H9 (cell line): ENCODE measurements around the gene EEF1A1. TPM values are rescaled to one million over a fixed set of nuclear protein-coding genes. Genes with fewer than 3 reads are reported as not detected.

Experiments
- DNase-seq: peaks from one replicate; pipeline ENCODE4 v3.0.0-alpha.2; 2017
- H2AFZ ChIP-seq: one replicate; pipeline ENCODE4 v1.6.1; 2013; ENCODE audit warnings: mild to moderate bottlenecking, low read length, control low read depth, moderate library complexity
- H2AK5ac ChIP-seq: 2 replicates; pipeline ENCODE4 v1.6.1; 2013; ENCODE audit warnings: low read length, control low read depth, mixed read lengths; ENCODE audit not compliant: insufficient read length
- H2BK120ac ChIP-seq: one replicate; pipeline ENCODE4 v1.6.1; 2013; ENCODE audit warnings: low read depth, mild to moderate bottlenecking, low read length, control low read depth, inconsistent platforms; ENCODE audit not compliant: poor library complexity, severe bottlenecking
- H2BK12ac ChIP-seq: 2 replicates; pipeline ENCODE4 v1.6.1; 2013; ENCODE audit warnings: low read length, control low read depth, mixed read lengths, low read depth; ENCODE audit not compliant: insufficient read length
- H2BK15ac ChIP-seq: 2 replicates; pipeline ENCODE4 v1.6.1; 2013; ENCODE audit warnings: low read depth, low read length, control low read depth
- H2BK20ac ChIP-seq: one replicate; pipeline ENCODE4 v1.6.1; 2013; ENCODE audit warnings: low read depth, mild to moderate bottlenecking, low read length, control low read depth, inconsistent platforms; ENCODE audit not compliant: poor library complexity, severe bottlenecking
- H2BK5ac ChIP-seq: 2 replicates; pipeline ENCODE4 v1.6.1; 2013; ENCODE audit warnings: low read length, control low read depth, mixed read lengths; ENCODE audit not compliant: insufficient read length
- H3K14ac ChIP-seq: 2 replicates; pipeline ENCODE4 v1.6.1; 2013; ENCODE audit warnings: low read length, control low read depth; ENCODE audit not compliant: insufficient read depth
- H3K18ac ChIP-seq: 2 replicates; pipeline ENCODE4 v1.6.1; 2013; ENCODE audit warnings: low read depth, mild to moderate bottlenecking, mixed read lengths, low read length, control low read depth; ENCODE audit not compliant: insufficient read length
- H3K23ac ChIP-seq: 2 replicates; pipeline ENCODE4 v1.6.1; 2013; ENCODE audit warnings: low read length, control low read depth, mixed read lengths, low read depth; ENCODE audit not compliant: insufficient read length
- H3K23me2 ChIP-seq: 2 replicates; pipeline ENCODE4 v1.6.1; 2013; ENCODE audit warnings: low read depth, mild to moderate bottlenecking, mixed read lengths, low read length, control low read depth; ENCODE audit not compliant: insufficient read length, poor library complexity, severe bottlenecking
- H3K27ac ChIP-seq: 2 replicates; pipeline ENCODE4 v1.5.1; 2013; ENCODE audit warnings: low read length, control low read depth, mixed read lengths, low read depth; ENCODE audit not compliant: insufficient read length
- H3K27me3 ChIP-seq: 2 replicates; pipeline ENCODE4 v1.6.1; 2013; ENCODE audit warnings: low read length, control low read depth, inconsistent platforms; ENCODE audit not compliant: insufficient read depth
- H3K4ac ChIP-seq: 2 replicates; pipeline ENCODE4 v1.6.1; 2013; ENCODE audit warnings: low read depth, mild to moderate bottlenecking, control low read depth, inconsistent platforms, low read length, moderate library complexity
- H3K4me1 ChIP-seq: 2 replicates; pipeline ENCODE4 v1.6.1; 2013; ENCODE audit warnings: low read length, control low read depth, inconsistent platforms; ENCODE audit not compliant: insufficient read depth
- H3K4me2 ChIP-seq: 2 replicates; pipeline ENCODE4 v1.6.1; 2013; ENCODE audit warnings: low read length, control low read depth, mixed read lengths; ENCODE audit not compliant: insufficient read length, insufficient read depth
- H3K56ac ChIP-seq: 2 replicates; pipeline ENCODE4 v1.6.1; 2013; ENCODE audit warnings: low read depth, mild to moderate bottlenecking, mixed read lengths, low read length, control low read depth; ENCODE audit not compliant: insufficient read length
- H3K79me1 ChIP-seq: 2 replicates; pipeline ENCODE4 v1.6.1; 2013; ENCODE audit warnings: low read depth, mild to moderate bottlenecking, moderate library complexity, low read length, control low read depth, inconsistent platforms; ENCODE audit not compliant: insufficient read depth, poor library complexity, severe bottlenecking
- H3K79me2 ChIP-seq: 2 replicates; pipeline ENCODE4 v1.6.1; 2013; ENCODE audit warnings: low read length, control low read depth, inconsistent platforms; ENCODE audit not compliant: insufficient read depth
- H3K9ac ChIP-seq: 2 replicates; pipeline ENCODE4 v1.6.1; 2013; ENCODE audit warnings: low read length, control low read depth, mixed read lengths; ENCODE audit not compliant: insufficient read length; ENCODE audit errors: extremely low read depth
- H3K9me3 ChIP-seq: one replicate; pipeline ENCODE4 v1.6.1; 2013; ENCODE audit warnings: low read depth, low read length, inconsistent platforms; ENCODE audit not compliant: control insufficient read depth
- H3T11ph ChIP-seq: one replicate; pipeline ENCODE4 v1.6.1; 2013; ENCODE audit warnings: mild to moderate bottlenecking, low read length, control low read depth, inconsistent platforms
- H4K20me1 ChIP-seq: one replicate; pipeline ENCODE4 v1.6.1; 2013; ENCODE audit not compliant: control insufficient read depth, insufficient read length, insufficient read depth
- H4K5ac ChIP-seq: 2 replicates; pipeline ENCODE4 v1.6.1; 2013; ENCODE audit warnings: low read depth, mild to moderate bottlenecking, mixed read lengths, low read length, control low read depth; ENCODE audit not compliant: insufficient read length
- H4K8ac ChIP-seq: replicated peaks from 2 replicates; pipeline ENCODE4 v1.6.1; 2013; ENCODE audit warnings: low read length, control low read depth, mixed read lengths, low read depth; ENCODE audit not compliant: insufficient read length
- H4K91ac ChIP-seq: 2 replicates; pipeline ENCODE4 v1.6.1; 2013; ENCODE audit warnings: low read depth, mild to moderate bottlenecking, moderate library complexity, mixed read lengths, low read length, control low read depth; ENCODE audit not compliant: insufficient read length
- H3K27ac Mint-ChIP-seq, 3 experiments: 2 replicates in 2 of 3; 3 replicates in 1 of 3; pipeline ENCODE4 v1.8.0; 2020 to 2021; ENCODE audit warnings: mixed read lengths in 3 of 3, mild to moderate bottlenecking in 1 of 3, moderate library complexity in 1 of 3
- H3K27me3 Mint-ChIP-seq: 2 replicates; pipeline ENCODE4 v1.8.0; 2021; ENCODE audit warnings: low read depth, mild to moderate bottlenecking, moderate library complexity, mixed read lengths
- H3K36me3 Mint-ChIP-seq, 3 experiments: 2 replicates in 2 of 3; 3 replicates in 1 of 3; pipeline ENCODE4 v1.8.0; 2020 to 2021; ENCODE audit warnings: low read depth in 3 of 3, mixed read lengths in 3 of 3; ENCODE audit not compliant: insufficient read depth in 1 of 3
- H3K4me1 Mint-ChIP-seq, 2 experiments: 2 replicates each; pipeline ENCODE4 v1.8.0; 2020; ENCODE audit warnings: mixed read lengths in 2 of 2
- H3K4me3 Mint-ChIP-seq, 2 experiments: 2 replicates in 1 of 2; 3 replicates in 1 of 2; pipeline ENCODE4 v1.8.0; 2020 to 2021; ENCODE audit warnings: mild to moderate bottlenecking in 2 of 2, mixed read lengths in 2 of 2, moderate library complexity in 1 of 2
- H3K9me3 Mint-ChIP-seq, 2 experiments: 2 replicates in 1 of 2; 3 replicates in 1 of 2; pipeline ENCODE4 v1.8.0; 2020; ENCODE audit warnings: mild to moderate bottlenecking in 2 of 2, mixed read lengths in 2 of 2, moderate library complexity in 1 of 2
- total RNA-seq: library from RNA; stranded (reverse); gene quantifications from 2 replicates; pipeline ENCODE4 v1.2.1, GENCODE V29; 2021
- TF ChIP-seq, protein P1 (sequence below): fragments of 200-600 bp; sonication (generic); conservative IDR thresholded peaks from 3 replicates; pipeline ENCODE4 v1.8.0; 2021; ENCODE audit warnings: antibody characterized with exemption, mild to moderate bottlenecking

EEF1A1 gene
- total RNA-seq, 1 experiment from 2014 or later = 13,057 TPM

DNA sequence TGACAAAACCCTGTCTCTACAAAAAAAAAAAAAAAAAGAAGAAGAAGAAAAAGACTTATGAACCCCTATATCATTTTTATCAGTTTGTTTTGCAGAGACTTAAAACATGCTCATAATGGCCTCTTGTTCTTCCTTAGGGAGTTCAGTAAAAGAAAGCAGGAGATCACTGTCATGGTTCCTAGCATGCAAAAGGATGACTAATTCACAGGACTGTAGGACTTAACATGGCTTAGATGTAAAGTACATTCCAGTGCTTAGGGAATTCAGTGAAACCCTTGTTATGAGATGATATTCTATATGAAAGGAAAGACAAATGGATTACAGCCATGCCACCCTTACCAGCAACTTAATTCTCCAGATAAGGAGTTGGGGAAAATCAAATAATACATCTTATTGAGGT lies 29.5 kb downstream of the EEF1A1 start:
- Histone ChIP-seq H3K56ac (no peak overlapping the region), H4K5ac (no peak overlapping the region), H3K14ac (no peak overlapping the region), H2BK5ac (no peak overlapping the region), H3K9ac (no peak overlapping the region), H2BK20ac (no peak overlapping the region), H3K18ac (no peak overlapping the region), H2BK12ac (no peak overlapping the region), H3K9me3 (no peaks in the 10 kb centered on the region), H3K79me2 (no peaks in the 10 kb centered on the region), H2AFZ (no peak overlapping the region), H2BK120ac (no peak overlapping the region), H3K4me2 (no peak overlapping the region), H3K27ac (no peak overlapping the region), H4K8ac (no peak overlapping the region), H4K20me1 (no peaks in the 10 kb centered on the region), H3K4me1 (no peaks in the 10 kb centered on the region), H3K4ac (no peak overlapping the region), H3K23ac (no peak overlapping the region), H3T11ph (no peak overlapping the region), H2BK15ac (no peak overlapping the region), H2AK5ac (no peak overlapping the region), H3K79me1 (no peaks in the 10 kb centered on the region), H3K27me3 (no peaks in the 10 kb centered on the region), H3K23me2 (no peaks in the 10 kb centered on the region), H4K91ac (no peak overlapping the region)
- Mint-ChIP-seq H3K4me3 (no peak overlapping the region), H3K36me3 (peaks cover 31 to 69% (median 50%) of the 10 kb centered on the region in 3 experiments), H3K9me3 (peaks cover 0 to 2% of the 10 kb centered on the region in 2 experiments; a peak in 4 of 5 replicates), H3K27ac (no peak overlapping the region), H3K4me1 (no peaks in the 10 kb centered on the region), H3K27me3 (no peaks in the 10 kb centered on the region)
- TF ChIP-seq, protein P1, sequence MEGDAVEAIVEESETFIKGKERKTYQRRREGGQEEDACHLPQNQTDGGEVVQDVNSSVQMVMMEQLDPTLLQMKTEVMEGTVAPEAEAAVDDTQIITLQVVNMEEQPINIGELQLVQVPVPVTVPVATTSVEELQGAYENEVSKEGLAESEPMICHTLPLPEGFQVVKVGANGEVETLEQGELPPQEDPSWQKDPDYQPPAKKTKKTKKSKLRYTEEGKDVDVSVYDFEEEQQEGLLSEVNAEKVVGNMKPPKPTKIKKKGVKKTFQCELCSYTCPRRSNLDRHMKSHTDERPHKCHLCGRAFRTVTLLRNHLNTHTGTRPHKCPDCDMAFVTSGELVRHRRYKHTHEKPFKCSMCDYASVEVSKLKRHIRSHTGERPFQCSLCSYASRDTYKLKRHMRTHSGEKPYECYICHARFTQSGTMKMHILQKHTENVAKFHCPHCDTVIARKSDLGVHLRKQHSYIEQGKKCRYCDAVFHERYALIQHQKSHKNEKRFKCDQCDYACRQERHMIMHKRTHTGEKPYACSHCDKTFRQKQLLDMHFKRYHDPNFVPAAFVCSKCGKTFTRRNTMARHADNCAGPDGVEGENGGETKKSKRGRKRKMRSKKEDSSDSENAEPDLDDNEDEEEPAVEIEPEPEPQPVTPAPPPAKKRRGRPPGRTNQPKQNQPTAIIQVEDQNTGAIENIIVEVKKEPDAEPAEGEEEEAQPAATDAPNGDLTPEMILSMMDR = no peak
- no peak for DNase-seq
